K562 (cell line): ENCODE measurements around the gene PSMD4. TPM values are rescaled to one million over a fixed set of nuclear protein-coding genes. Genes with fewer than 3 reads are reported as not detected.
A peak's percentile ranks its signal among the peaks of the same experiment; 100 is the strongest.

Source experiments
- EHMT2 ChIP-seq: fragments of 450-650 bp; IDR thresholded peaks from 2 replicates; pipeline ENCODE4 v1.6.1; 2018; ENCODE audit warnings: antibody characterized with exemption
- MTA3 ChIP-seq: fragments of 450-650 bp; formaldehyde crosslinking; IDR thresholded peaks from 2 replicates; pipeline ENCODE4 v1.6.1; 2017; ENCODE audit warnings: mild to moderate bottlenecking, borderline replicate concordance
- SETDB1 ChIP-seq: IDR thresholded peaks from one replicate; pipeline ENCODE4 v1.6.1; 2012; ENCODE audit warnings: low read length, control low read depth, inconsistent platforms
- SRSF9 ChIP-seq: fragments of 200-400 bp; formaldehyde crosslinking; IDR thresholded peaks from 2 replicates; pipeline ENCODE4 v1.6.1; 2017; ENCODE audit warnings: low read depth, low read length, borderline replicate concordance
- XRCC3 ChIP-seq: fragments of 450-650 bp; IDR thresholded peaks from 2 replicates; pipeline ENCODE4 v1.6.1; 2017; ENCODE audit warnings: mild to moderate bottlenecking, moderate library complexity
- ZNF436 ChIP-seq: fragments of 250-450, 450-650 bp; sonication (Bioruptor Pico); formaldehyde crosslinking; IDR thresholded peaks from 2 replicates; pipeline ENCODE4 v1.7.0; 2020; ENCODE audit warnings: mild to moderate bottlenecking
- polyA plus RNA-seq, 8 experiments: library from polyadenylated mRNA; depleted of rRNA in 4 of 8; stranded (reverse) in 5 of 8; unstranded in 3 of 8; fragments of >200 nt; fragmentation: Nextera tagmentation in 2 of 8; fragmentation: Illumina TruSeq in 1 of 8; extraction: Ambion mirVana in 2 of 8; extraction: Trizol in 1 of 8; gene quantifications; 2 replicates each; pipeline versions ENCODE4 v1.2.1 to v1.2.3, GENCODE V29; 2011 to 2014; ENCODE audit warnings: inconsistent platforms in 1 of 8, missing spikeins in 1 of 8
- total RNA-seq, 7 experiments: library from RNA; depleted of rRNA in 6 of 7; stranded (reverse); fragments of >200 nt in 6 of 7; fragmentation: Illumina TruSeq in 2 of 7; extraction: Trizol in 2 of 7; gene quantifications; 2 replicates each; pipeline versions ENCODE4 v1.2.1 to v1.2.3, GENCODE V29; 2011 to 2021; ENCODE audit warnings: low replicate concordance in 1 of 7
- TF ChIP-seq, protein P1 (sequence below), 2 experiments: fragments of 200-800 bp in 1 of 2; sonication (Bioruptor generic) in 1 of 2; sonication (generic) in 1 of 2; formaldehyde crosslinking in 1 of 2; IDR thresholded peaks in 1 of 2; conservative IDR thresholded peaks in 1 of 2; 2 replicates each; pipeline versions ENCODE4 v1.5.0 to v1.6.1; 2016 to 2020; ENCODE audit warnings: missing compliant biosample characterization in 1 of 2, missing genetic modification characterization in 1 of 2, missing genetic modification reagents in 1 of 2
- TF ChIP-seq, protein P2 (sequence below): fragments of 450-650 bp; IDR thresholded peaks from 2 replicates; pipeline ENCODE4 v1.6.1; 2016; ENCODE audit warnings: mild to moderate bottlenecking, moderate library complexity
- TF ChIP-seq, protein P3 (sequence below): sonication (generic); formaldehyde crosslinking; IDR thresholded peaks from 2 replicates; pipeline ENCODE4 v1.8.1; 2023; ENCODE audit warnings: mild to moderate bottlenecking, missing genetic modification reagents

Gene PSMD4
- total and polyA plus RNA-seq, 9 of the 15 experiments (the other 6 are each of a cell fraction or from before 2014, with no cell fraction given): 194 to 353 (median 295) TPM

DNA sequence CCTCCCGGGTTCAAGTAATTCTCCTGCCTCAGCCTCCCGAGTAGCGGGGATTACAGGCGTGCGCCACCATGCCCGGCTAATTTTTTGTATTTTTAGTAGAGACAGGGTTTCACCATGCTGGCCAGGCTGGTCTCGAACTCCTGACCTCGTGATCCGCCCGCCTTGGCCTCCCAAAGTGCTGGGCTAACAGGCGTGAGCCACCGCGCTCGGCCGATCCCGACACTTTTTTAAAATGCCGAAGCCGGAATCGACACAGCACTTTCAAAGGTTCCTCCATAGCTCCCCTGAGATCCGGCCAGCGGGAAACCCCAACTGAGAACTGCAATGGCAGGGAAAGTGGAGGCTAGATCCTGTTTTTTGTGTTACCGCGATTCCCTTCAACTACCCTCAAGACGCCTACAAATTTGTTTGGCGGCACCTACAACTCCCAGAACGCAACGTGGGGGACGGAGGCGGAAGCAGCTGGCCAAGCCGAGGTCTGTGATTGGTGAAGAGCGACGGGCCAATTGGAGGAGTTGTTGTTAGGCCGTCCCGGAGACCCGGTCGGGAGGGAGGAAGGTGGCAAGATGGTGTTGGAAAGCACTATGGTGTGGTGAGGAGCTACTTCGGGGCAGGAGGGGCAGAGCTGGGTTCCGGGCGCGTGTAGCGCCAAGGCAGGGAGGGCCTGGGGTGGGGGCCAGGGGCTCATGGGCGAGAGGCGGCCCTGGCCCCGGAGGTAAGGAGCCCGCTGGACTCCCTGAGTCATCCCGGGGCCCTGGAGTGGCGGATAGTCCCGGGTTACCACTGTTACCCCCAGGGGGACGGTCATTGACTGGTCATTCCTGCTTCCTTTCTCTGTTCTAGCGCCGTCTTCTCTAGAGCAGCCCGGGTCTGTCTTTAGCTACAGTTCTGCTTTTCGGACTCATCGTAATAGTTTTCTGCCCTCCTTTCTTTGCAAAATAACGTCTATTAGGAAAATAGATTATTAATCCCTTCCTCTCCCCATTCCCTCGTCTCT, at the start of gene PSMD4 (continued):
- TF ChIP-seq, protein P1, sequence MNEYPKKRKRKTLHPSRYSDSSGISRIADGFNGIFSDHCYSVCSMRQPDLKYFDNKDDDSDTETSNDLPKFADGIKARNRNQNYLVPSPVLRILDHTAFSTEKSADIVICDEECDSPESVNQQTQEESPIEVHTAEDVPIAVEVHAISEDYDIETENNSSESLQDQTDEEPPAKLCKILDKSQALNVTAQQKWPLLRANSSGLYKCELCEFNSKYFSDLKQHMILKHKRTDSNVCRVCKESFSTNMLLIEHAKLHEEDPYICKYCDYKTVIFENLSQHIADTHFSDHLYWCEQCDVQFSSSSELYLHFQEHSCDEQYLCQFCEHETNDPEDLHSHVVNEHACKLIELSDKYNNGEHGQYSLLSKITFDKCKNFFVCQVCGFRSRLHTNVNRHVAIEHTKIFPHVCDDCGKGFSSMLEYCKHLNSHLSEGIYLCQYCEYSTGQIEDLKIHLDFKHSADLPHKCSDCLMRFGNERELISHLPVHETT (CRISPR knock-in tag; conservative IDR thresholded peaks at IDR 0.05 in 1 of 2, IDR thresholded peaks at IDR 0.05 in 1 of 2): peak in 1 of 2 experiments; percentile 70; a peak in 1 of 4 replicates
- TF ChIP-seq MTA3 (peak; percentile 65; the same call in 1 of the 2 replicates), XRCC3 (no peak), EHMT2 (0 out of 2 replicates have a peak, but pooled peaks have one; percentile 14), ZNF436 (CRISPR knock-in tag) (no peak), SRSF9 (no peak), SETDB1 (no peak)
- TF ChIP-seq, protein P2, sequence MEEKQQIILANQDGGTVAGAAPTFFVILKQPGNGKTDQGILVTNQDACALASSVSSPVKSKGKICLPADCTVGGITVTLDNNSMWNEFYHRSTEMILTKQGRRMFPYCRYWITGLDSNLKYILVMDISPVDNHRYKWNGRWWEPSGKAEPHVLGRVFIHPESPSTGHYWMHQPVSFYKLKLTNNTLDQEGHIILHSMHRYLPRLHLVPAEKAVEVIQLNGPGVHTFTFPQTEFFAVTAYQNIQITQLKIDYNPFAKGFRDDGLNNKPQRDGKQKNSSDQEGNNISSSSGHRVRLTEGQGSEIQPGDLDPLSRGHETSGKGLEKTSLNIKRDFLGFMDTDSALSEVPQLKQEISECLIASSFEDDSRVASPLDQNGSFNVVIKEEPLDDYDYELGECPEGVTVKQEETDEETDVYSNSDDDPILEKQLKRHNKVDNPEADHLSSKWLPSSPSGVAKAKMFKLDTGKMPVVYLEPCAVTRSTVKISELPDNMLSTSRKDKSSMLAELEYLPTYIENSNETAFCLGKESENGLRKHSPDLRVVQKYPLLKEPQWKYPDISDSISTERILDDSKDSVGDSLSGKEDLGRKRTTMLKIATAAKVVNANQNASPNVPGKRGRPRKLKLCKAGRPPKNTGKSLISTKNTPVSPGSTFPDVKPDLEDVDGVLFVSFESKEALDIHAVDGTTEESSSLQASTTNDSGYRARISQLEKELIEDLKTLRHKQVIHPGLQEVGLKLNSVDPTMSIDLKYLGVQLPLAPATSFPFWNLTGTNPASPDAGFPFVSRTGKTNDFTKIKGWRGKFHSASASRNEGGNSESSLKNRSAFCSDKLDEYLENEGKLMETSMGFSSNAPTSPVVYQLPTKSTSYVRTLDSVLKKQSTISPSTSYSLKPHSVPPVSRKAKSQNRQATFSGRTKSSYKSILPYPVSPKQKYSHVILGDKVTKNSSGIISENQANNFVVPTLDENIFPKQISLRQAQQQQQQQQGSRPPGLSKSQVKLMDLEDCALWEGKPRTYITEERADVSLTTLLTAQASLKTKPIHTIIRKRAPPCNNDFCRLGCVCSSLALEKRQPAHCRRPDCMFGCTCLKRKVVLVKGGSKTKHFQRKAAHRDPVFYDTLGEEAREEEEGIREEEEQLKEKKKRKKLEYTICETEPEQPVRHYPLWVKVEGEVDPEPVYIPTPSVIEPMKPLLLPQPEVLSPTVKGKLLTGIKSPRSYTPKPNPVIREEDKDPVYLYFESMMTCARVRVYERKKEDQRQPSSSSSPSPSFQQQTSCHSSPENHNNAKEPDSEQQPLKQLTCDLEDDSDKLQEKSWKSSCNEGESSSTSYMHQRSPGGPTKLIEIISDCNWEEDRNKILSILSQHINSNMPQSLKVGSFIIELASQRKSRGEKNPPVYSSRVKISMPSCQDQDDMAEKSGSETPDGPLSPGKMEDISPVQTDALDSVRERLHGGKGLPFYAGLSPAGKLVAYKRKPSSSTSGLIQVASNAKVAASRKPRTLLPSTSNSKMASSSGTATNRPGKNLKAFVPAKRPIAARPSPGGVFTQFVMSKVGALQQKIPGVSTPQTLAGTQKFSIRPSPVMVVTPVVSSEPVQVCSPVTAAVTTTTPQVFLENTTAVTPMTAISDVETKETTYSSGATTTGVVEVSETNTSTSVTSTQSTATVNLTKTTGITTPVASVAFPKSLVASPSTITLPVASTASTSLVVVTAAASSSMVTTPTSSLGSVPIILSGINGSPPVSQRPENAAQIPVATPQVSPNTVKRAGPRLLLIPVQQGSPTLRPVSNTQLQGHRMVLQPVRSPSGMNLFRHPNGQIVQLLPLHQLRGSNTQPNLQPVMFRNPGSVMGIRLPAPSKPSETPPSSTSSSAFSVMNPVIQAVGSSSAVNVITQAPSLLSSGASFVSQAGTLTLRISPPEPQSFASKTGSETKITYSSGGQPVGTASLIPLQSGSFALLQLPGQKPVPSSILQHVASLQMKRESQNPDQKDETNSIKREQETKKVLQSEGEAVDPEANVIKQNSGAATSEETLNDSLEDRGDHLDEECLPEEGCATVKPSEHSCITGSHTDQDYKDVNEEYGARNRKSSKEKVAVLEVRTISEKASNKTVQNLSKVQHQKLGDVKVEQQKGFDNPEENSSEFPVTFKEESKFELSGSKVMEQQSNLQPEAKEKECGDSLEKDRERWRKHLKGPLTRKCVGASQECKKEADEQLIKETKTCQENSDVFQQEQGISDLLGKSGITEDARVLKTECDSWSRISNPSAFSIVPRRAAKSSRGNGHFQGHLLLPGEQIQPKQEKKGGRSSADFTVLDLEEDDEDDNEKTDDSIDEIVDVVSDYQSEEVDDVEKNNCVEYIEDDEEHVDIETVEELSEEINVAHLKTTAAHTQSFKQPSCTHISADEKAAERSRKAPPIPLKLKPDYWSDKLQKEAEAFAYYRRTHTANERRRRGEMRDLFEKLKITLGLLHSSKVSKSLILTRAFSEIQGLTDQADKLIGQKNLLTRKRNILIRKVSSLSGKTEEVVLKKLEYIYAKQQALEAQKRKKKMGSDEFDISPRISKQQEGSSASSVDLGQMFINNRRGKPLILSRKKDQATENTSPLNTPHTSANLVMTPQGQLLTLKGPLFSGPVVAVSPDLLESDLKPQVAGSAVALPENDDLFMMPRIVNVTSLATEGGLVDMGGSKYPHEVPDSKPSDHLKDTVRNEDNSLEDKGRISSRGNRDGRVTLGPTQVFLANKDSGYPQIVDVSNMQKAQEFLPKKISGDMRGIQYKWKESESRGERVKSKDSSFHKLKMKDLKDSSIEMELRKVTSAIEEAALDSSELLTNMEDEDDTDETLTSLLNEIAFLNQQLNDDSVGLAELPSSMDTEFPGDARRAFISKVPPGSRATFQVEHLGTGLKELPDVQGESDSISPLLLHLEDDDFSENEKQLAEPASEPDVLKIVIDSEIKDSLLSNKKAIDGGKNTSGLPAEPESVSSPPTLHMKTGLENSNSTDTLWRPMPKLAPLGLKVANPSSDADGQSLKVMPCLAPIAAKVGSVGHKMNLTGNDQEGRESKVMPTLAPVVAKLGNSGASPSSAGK: peak; percentile 59
- TF ChIP-seq, protein P3, sequence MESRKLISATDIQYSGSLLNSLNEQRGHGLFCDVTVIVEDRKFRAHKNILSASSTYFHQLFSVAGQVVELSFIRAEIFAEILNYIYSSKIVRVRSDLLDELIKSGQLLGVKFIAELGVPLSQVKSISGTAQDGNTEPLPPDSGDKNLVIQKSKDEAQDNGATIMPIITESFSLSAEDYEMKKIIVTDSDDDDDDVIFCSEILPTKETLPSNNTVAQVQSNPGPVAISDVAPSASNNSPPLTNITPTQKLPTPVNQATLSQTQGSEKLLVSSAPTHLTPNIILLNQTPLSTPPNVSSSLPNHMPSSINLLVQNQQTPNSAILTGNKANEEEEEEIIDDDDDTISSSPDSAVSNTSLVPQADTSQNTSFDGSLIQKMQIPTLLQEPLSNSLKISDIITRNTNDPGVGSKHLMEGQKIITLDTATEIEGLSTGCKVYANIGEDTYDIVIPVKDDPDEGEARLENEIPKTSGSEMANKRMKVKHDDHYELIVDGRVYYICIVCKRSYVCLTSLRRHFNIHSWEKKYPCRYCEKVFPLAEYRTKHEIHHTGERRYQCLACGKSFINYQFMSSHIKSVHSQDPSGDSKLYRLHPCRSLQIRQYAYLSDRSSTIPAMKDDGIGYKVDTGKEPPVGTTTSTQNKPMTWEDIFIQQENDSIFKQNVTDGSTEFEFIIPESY: peak; percentile 98
